Skeletal muscle tissue (tissue), 4 donors: ENCODE measurements around the gene AQP2. TPM values are rescaled to one million over a fixed set of nuclear protein-coding genes. Genes with fewer than 3 reads are reported as not detected.

Experiments used
- H3K27ac ChIP-seq: one replicate; pipeline ENCODE4 v1.7.0; 2013; ENCODE audit warnings: mild to moderate bottlenecking, low read depth, low read length, inconsistent platforms
- H3K27me3 ChIP-seq, 3 donors: one replicate each; pipeline ENCODE4 v1.7.0; 2013; ENCODE audit warnings: low read length in 3 of 3; ENCODE audit not compliant: control insufficient read depth in 3 of 3, insufficient read depth in 3 of 3
- H3K36me3 ChIP-seq, 3 donors: one replicate each; pipeline ENCODE4 v1.7.0; 2013; ENCODE audit warnings: low read length in 3 of 3; ENCODE audit not compliant: control insufficient read depth in 3 of 3, insufficient read depth in 3 of 3
- H3K4me1 ChIP-seq, 3 donors: one replicate each; pipeline ENCODE4 v1.7.0; 2013; ENCODE audit warnings: low read length in 3 of 3, mild to moderate bottlenecking in 3 of 3; ENCODE audit not compliant: control insufficient read depth in 3 of 3, insufficient read depth in 3 of 3
- H3K4me3 ChIP-seq, 3 donors: one replicate each; pipeline ENCODE4 v1.7.0; 2013; ENCODE audit warnings: low read length in 3 of 3
- H3K9ac ChIP-seq, 3 donors: one replicate each; pipeline ENCODE4 v1.7.0; 2013; ENCODE audit warnings: low read length in 3 of 3, mild to moderate bottlenecking in 3 of 3, moderate library complexity in 2 of 3, low read depth in 1 of 3
- H3K9me3 ChIP-seq, 3 donors: one replicate each; pipeline ENCODE4 v1.7.0; 2013; ENCODE audit warnings: low read length in 3 of 3; ENCODE audit not compliant: control insufficient read depth in 3 of 3
- total RNA-seq: library from RNA; depleted of rRNA; stranded (reverse); fragments of >200 nt; gene quantifications from one replicate; pipeline ENCODE4 v1.2.3, GENCODE V29; 2014
- donor health status: Osteomylitis.

AQP2 gene
- total RNA-seq, 1 donor from 2014 or later, result not detected

DNA sequence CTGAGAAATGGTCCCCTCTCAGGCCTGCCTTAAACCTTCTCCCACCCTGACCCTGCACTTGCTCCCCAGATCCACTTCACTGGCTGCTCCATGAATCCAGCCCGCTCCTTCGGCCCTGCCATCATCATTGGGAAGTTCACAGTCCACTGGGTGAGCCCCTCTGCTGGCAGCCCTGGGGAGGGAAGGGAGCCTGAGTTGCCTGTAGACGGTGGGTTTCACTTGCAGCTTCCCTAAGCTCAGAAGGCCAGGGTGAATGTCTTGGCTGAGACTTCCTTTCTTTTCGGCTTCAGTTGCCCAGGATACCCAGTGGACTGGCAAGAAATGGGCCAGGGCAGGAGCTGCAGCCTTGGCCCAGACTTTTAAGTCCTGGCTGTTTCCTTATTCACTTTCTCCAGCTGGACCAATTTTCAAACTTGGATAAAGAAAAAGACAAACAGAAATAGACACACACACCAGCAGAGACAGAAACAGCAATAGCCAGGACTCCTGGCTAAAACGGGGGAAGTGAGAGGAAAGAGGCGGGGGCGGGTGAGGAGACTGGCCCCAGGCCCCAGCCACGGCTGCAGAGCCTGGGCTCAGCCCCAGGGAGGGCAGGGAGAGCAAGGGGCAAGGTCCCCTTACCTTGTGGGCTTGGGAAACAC is 24.3 kb downstream of the AQP2 start:
- H3K4me3 ChIP-seq, result no peak overlapping the region
- peak overlapping the region in 1 of 3 donors; percentile 3 for H3K9ac ChIP-seq
- peaks cover 0 to 7% (median 0%) of the 10 kb centered on the region in 3 donors for H3K4me1 ChIP-seq
- H3K27me3 ChIP-seq, result peaks cover 8 to 19% (median 19%) of the 10 kb centered on the region in 3 donors
- H3K27ac ChIP-seq, result no peak overlapping the region
- H3K9me3 ChIP-seq, result no peaks in the 10 kb centered on the region
- no peaks in the 10 kb centered on the region for H3K36me3 ChIP-seq

DNA sequence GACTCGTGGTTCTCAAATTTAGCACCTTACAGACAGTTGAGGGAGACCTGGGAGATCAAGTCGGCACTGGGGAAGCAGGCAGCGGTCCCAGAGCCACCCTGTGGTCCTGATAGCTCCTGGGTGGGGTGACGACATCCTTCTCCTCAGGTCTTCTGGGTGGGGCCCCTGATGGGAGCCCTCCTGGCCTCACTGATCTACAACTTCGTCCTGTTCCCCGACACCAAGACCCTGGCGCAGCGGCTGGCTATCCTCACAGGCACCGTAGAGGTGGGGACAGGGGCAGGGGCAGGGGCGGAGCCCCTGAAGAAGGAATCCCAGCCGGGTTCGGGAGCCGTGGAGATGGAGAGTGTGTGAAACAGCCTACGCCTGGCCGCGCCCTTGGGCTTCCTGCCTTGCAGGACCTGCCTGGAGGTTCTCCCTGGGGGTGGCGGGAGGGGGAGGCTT is 24.8 kb downstream of the AQP2 start:
- no peaks in the 10 kb centered on the region for H3K9me3 ChIP-seq
- H3K27ac ChIP-seq, result no peak overlapping the region
- peaks cover 8 to 14% (median 13%) of the 10 kb centered on the region in 3 donors for H3K27me3 ChIP-seq
- no peak overlapping the region for H3K4me3 ChIP-seq
- no peaks in the 10 kb centered on the region for H3K36me3 ChIP-seq
- H3K4me1 ChIP-seq, result peaks cover 0 to 7% (median 0%) of the 10 kb centered on the region in 3 donors
- H3K9ac ChIP-seq, result no peak overlapping the region

DNA sequence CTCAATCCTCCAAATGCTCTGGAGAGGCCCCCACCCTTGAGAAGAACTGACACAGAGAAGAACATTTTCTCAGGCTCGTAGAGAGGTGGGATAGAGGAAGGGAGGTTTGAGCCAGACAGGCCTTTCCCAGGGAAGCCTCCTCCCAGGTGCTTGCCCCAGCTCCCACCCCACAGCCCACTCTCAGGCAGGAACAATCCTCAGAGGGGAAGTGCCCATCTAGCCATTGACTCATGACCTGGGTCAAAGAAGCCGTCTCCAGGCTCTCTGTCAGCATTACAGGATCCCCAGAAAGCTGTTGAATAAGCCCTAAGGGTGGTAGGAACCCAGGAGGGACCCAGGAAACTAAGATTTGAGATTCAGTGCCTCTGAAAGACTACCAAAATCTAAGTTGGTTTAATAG is 26.0 kb downstream of the AQP2 start:
- Histone ChIP-seq H3K27me3 (peaks cover 0 to 10% (median 9%) of the 10 kb centered on the region in 3 donors), H3K27ac (no peak overlapping the region), H3K9me3 (no peaks in the 10 kb centered on the region), H3K4me3 (no peak overlapping the region), H3K9ac (no peak overlapping the region), H3K4me1 (peaks cover 0 to 7% (median 0%) of the 10 kb centered on the region in 3 donors), H3K36me3 (no peaks in the 10 kb centered on the region)

DNA sequence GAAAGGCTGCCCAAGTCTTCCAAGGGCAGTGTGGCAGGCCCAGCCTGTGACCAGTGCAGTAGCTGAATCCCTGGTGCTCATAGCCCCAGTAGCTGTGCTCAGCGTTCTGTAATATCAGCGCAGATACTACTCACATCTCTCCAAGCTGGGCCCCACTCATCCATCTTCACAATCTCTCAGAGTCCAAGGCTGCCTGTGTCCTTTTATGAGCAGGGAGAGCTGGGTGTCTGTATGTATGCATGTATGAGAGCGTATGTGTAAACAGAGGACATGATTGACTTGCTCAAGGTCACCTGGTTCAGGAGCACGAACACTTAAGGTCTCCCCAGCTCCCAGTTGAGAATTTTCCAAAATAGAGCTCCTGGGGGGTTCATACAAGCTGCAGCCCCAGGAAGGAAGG is 27.6 kb downstream of the AQP2 start:
- no peak overlapping the region for H3K4me3 ChIP-seq
- peaks cover 0 to 7% (median 0%) of the 10 kb centered on the region in 3 donors for H3K4me1 ChIP-seq
- H3K36me3 ChIP-seq, result no peaks in the 10 kb centered on the region
- H3K9me3 ChIP-seq, result no peaks in the 10 kb centered on the region
- H3K27ac ChIP-seq, result no peak overlapping the region
- peaks cover 0 to 6% (median 6%) of the 10 kb centered on the region in 3 donors for H3K27me3 ChIP-seq
- H3K9ac ChIP-seq, result no peak overlapping the region

DNA sequence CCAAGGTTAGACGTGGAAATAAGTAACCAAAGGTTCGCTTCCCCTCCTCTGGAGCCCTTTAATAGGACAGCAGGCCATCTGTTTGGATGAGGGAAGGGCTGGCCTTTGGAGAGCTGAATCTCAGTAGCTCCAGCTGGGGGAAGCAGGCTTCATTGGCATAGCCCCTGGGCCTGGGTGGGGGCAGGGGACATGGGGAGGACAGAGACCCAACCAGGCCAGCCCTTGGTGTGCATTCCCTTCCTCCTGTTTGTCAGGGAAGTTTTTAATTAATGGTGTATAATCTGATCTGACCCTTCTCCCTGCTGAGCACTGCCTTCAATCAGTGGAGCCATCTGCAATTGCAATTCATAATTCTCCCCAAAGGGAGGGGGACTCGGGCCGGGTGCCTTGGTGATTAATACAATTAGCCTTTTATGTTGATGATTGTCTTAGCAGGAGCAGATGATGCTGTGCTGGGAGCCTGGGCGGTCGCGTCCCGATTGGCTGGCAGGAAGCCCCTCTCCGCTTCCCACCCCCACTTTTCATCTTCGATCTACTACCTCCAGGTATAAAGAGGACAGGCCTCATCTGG is 28.6 kb downstream of the AQP2 start:
- peaks cover 0 to 7% (median 5%) of the 10 kb centered on the region in 3 donors for H3K4me1 ChIP-seq
- H3K9ac ChIP-seq, result no peak overlapping the region

DNA sequence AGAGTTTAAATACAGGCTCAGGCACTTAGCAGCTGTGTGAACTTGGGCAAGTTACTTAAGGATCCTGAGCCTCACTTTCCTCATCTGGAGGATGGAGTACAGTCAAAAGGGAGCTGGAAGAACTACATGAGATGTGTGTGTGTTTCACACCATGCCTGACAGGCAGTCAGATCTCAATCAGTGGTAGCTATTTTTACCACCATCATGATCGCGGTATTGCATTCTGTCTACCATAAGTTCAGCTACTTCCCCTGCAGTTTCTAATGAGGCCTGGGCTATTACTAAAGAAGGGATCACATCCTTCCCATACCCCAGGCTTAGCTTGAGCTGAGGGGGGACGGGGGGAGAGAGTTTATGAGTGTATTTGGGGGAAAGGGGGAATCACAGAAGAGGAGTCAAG is 29.3 kb downstream of the AQP2 start:
- no peak overlapping the region for H3K9ac ChIP-seq
- H3K4me3 ChIP-seq, result no peak overlapping the region
- H3K27ac ChIP-seq, result no peak overlapping the region

More for the DNA sequence above, 28.6 kb downstream of the AQP2 start:
- H3K27ac ChIP-seq, result no peak overlapping the region
- H3K9me3 ChIP-seq, result no peaks in the 10 kb centered on the region
- H3K27me3 ChIP-seq, result peaks cover 0 to 2% (median 0%) of the 10 kb centered on the region in 3 donors
- no peaks in the 10 kb centered on the region for H3K36me3 ChIP-seq
- H3K4me3 ChIP-seq, result no peak overlapping the region

DNA sequence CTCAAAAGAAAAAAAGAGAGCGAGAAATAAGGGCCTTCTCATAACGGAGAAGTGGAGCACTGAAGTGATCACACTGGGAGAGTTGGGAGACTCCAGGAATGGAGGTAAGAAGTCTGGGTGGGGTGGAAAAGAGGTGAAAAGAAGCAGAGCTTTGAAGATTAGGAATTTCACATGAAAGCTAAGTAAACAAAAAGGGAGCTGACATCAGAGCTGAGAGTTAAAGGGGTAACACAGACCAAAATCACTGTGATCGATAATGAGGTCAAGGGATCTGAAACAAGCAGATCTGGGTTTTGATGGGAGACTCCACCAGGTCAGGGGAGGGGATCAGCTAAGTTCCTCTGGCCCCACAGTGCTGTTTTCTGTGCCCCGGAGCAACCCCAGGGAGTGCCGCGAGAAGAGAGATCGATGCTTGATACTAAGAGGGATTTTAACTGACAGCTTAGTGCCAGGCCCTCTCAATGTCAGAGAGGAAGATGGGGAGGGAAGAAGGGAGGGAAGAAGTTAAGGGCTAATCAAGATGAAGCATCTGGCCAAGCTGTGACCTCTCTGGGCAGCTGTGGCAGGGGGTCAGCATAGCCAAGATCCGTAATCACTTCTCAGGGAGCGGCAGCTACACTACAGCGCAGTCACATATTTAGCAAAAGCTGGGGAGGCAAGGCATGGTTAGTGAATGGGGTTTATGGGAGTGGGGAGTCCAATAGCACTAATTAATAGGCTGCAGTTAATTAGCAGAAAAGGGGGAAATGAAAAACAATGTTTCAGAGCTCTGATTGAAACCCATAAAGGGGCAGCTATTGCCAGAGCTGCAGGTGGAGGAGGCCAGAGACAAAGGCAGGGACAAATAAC is 30.2 kb downstream of the AQP2 start:
- no peak overlapping the region for H3K9ac ChIP-seq
- H3K9me3 ChIP-seq, result no peaks in the 10 kb centered on the region
- peaks cover 0 to 5% (median 0%) of the 10 kb centered on the region in 3 donors for H3K4me1 ChIP-seq
- H3K27ac ChIP-seq, result no peak overlapping the region
- no peaks in the 10 kb centered on the region for H3K27me3 ChIP-seq
- H3K4me3 ChIP-seq, result no peak overlapping the region
- no peaks in the 10 kb centered on the region for H3K36me3 ChIP-seq

More for the DNA sequence above, 29.3 kb downstream of the AQP2 start:
- H3K9me3 ChIP-seq, result no peaks in the 10 kb centered on the region
- H3K4me1 ChIP-seq, result peaks cover 0 to 7% (median 5%) of the 10 kb centered on the region in 3 donors
- H3K27me3 ChIP-seq, result no peaks in the 10 kb centered on the region
- no peaks in the 10 kb centered on the region for H3K36me3 ChIP-seq

DNA sequence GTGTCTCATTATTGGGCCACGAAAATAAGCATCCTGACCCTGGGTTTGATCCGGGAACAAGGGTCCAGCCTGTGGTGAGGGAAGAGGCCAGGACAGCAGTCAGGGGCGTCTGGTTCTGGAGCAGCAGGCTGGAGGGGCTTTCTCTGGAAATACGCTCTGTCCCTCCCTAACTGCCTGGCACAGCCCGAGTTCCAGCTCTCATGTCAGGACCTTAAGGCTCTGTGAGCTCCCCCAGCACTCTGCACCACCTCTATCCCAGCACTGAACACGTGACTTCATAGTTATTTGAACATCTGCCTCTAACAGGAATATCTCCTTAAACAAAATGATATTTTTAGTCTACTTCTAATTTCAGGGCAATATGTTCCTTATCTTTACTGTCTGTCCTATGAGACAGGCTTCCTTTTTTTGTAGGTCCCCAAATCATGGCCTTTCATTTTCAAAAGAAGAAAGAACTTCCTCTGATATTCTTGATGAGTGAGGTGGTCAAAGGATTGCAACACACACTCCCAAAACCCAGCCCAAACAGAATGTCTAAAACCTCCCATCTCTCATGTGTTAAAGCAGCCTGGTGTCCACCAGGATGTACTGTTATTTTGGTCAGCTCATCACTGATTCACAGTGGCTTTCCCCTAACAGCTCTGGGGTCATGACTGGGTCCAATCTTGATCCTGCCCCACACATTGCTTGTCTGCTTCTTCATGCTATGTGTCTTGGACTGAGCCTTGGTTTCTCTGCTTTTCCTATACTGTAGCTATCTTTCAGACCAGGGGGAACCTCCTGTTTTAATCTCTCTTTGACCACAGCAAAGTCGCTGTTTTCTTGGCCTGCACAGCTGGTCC is 31.9 kb downstream of the AQP2 start:
- H3K9ac ChIP-seq, result no peak overlapping the region
- no peaks in the 10 kb centered on the region for H3K9me3 ChIP-seq

DNA sequence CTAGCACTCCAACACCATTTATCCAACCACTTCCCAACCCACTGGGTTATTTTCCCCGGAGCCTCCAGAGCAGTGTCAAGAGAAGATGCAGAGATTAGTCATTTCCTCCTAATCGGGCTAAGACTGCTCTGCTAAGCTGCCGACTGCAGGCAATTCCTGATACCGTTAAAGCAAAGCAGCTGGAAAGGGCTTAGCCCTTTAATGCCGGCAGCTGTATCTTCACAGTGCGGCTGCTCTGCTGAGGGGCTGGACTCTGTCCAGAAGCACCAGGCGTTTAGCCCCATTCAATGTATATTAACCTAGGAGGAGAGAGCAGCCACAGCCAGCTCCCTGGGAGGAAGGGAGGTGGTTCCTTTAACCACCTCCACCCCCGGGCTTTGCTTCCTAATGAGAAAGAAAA is 33.4 kb downstream of the AQP2 start:
- no peaks in the 10 kb centered on the region for H3K27me3 ChIP-seq
- H3K4me3 ChIP-seq, result no peak overlapping the region
- no peaks in the 10 kb centered on the region for H3K36me3 ChIP-seq
- H3K9me3 ChIP-seq, result no peaks in the 10 kb centered on the region
- peaks cover 0 to 5% (median 0%) of the 10 kb centered on the region in 3 donors for H3K4me1 ChIP-seq
- H3K9ac ChIP-seq, result peak overlapping the region in 2 of 3 donors; percentile 3 to 10
- H3K27ac ChIP-seq, result no peak overlapping the region

More for the DNA sequence above, 31.9 kb downstream of the AQP2 start:
- H3K27ac ChIP-seq, result no peak overlapping the region
- H3K4me1 ChIP-seq, result peaks cover 0 to 5% (median 0%) of the 10 kb centered on the region in 3 donors
- H3K4me3 ChIP-seq, result no peak overlapping the region
- no peaks in the 10 kb centered on the region for H3K36me3 ChIP-seq
- H3K27me3 ChIP-seq, result no peaks in the 10 kb centered on the region
